Sigmoid colon (tissue), 7 donors: ENCODE measurements around the gene ARHGEF28. TPM values are rescaled to one million over a fixed set of nuclear protein-coding genes. Genes with fewer than 3 reads are reported as not detected.

Experiments
- DNase-seq: peaks from one replicate; pipeline ENCODE4 v3.0.0-alpha.2; 2019
- H3K27ac ChIP-seq, 4 donors: fragments of 200-600 bp; sonication (generic); one replicate each; pipeline ENCODE4 v1.5.1; 2016 to 2019; ENCODE audit warnings: mild to moderate bottlenecking in 1 of 4
- H3K27me3 ChIP-seq, 3 donors: fragments of 200-600 bp; sonication (generic); one replicate each; pipeline ENCODE4 v1.5.1; 2019; ENCODE audit warnings: mild to moderate bottlenecking in 1 of 3
- H3K36me3 ChIP-seq, 4 donors: fragments of 200-600 bp; sonication (generic); one replicate each; pipeline ENCODE4 v1.5.1; 2016 to 2019
- H3K4me1 ChIP-seq, 4 donors: fragments of 200-600 bp; sonication (generic); one replicate each; pipeline ENCODE4 v1.5.1; 2017 to 2019
- H3K4me3 ChIP-seq, 4 donors: fragments of 200-600 bp; sonication (generic); one replicate each; pipeline ENCODE4 v1.5.1; 2017 to 2019; ENCODE audit warnings: mild to moderate bottlenecking in 2 of 4, moderate library complexity in 1 of 4
- H3K9me3 ChIP-seq, 4 donors: fragments of 200-600 bp in 3 of 4; sonication (generic) in 3 of 4; one replicate each; pipeline versions ENCODE4 v1.5.1 to v1.6.1; 2013 to 2019
- EP300 ChIP-seq, 4 donors: sonication (generic); formaldehyde crosslinking; IDR thresholded peaks; one replicate each; pipeline ENCODE4 v1.6.1; 2017; ENCODE audit warnings: antibody characterized with exemption in 4 of 4
- POLR2A ChIP-seq, 2 donors: fragments of 450-650 bp; IDR thresholded peaks; one replicate each; pipeline ENCODE4 v1.6.1; 2016; ENCODE audit warnings: antibody characterized with exemption in 2 of 2, mild to moderate bottlenecking in 2 of 2, moderate library complexity in 2 of 2
- POLR2AphosphoS5 ChIP-seq, 4 donors: sonication (generic); formaldehyde crosslinking; IDR thresholded peaks; one replicate each; pipeline ENCODE4 v1.6.1; 2017; ENCODE audit warnings: antibody characterized with exemption in 4 of 4
- WGBS, 2 donors: extraction: QIAGEN DNeasy Blood & Tissue Kit; methylation state at CpG; one replicate each; pipeline ENCODE4 v1.1.7; 2013; 5-methylcytosine and 5-hydroxymethylcytosine counted together
- intact Hi-C: fragments of 100-400 bp; cut with DNase I; formaldehyde crosslinking; loops from one replicate; pipeline ENCODE4 v1.15.1; 2023
- polyA plus RNA-seq, 3 donors: library from polyadenylated mRNA; stranded (reverse); fragments of 200-250 nt; gene quantifications; one replicate each; pipeline ENCODE4 v1.2.3, GENCODE V29; 2013
- total RNA-seq, 4 donors: library from RNA; depleted of rRNA; stranded (reverse); fragments of >200 nt; gene quantifications; one replicate each; pipeline ENCODE4 v1.1.0, GENCODE V29; 2016
- TF ChIP-seq, protein P1 (sequence below), 4 experiments: fragments of 450-650 bp in 3 of 4; fragments of 200-600 bp in 1 of 4; IDR thresholded peaks; one replicate each; pipeline ENCODE4 v1.5.1; 2016 to 2019; ENCODE audit warnings: antibody characterized with exemption in 4 of 4, mild to moderate bottlenecking in 3 of 4, moderate library complexity in 2 of 4
- donor health status: healthy with polysubstance abuse.
- donor health status: Bipolar disorder and iron deficiency.
- donor health status: healthy.

ARHGEF28 gene
- total and polyA plus RNA-seq, 7 donors: 3.0 to 6.9 (median 3.7) TPM

DNA sequence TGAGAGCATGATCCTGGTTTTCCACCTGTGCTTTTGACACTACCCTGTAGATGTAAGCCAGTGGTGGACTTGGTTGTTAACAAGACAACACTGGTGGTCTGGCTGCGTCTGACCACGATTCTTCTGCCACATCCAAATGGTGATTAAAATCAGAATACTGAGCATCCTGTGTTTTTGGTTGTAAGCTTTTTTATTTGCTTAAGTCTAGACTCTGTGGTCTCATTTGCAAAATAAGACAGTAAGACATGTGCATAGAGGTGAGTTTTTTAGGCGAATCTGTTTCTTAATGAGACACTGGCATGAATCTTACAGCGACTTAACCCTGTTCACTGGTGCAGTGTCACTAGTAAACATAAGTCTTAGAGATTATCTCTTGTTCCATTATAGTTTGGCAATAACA lies 165.4 kb downstream of the ARHGEF28 start:
- no peak for DNase-seq
- Histone ChIP-seq H3K9me3 (no peaks in the 10 kb centered on the region), H3K27me3 (no peaks in the 10 kb centered on the region), H3K36me3 (no peaks in the 10 kb centered on the region), H3K27ac (no peak overlapping the region), H3K4me1 (peaks cover 0 to 2% (median 0%) of the 10 kb centered on the region in 4 donors), H3K4me3 (no peak overlapping the region)
- intact Hi-C loops: no loop called here
- 77 to 88% methylated on average over 4 of the region's 4 CpGs for WGBS, 2 donors
- TF ChIP-seq, protein P1, sequence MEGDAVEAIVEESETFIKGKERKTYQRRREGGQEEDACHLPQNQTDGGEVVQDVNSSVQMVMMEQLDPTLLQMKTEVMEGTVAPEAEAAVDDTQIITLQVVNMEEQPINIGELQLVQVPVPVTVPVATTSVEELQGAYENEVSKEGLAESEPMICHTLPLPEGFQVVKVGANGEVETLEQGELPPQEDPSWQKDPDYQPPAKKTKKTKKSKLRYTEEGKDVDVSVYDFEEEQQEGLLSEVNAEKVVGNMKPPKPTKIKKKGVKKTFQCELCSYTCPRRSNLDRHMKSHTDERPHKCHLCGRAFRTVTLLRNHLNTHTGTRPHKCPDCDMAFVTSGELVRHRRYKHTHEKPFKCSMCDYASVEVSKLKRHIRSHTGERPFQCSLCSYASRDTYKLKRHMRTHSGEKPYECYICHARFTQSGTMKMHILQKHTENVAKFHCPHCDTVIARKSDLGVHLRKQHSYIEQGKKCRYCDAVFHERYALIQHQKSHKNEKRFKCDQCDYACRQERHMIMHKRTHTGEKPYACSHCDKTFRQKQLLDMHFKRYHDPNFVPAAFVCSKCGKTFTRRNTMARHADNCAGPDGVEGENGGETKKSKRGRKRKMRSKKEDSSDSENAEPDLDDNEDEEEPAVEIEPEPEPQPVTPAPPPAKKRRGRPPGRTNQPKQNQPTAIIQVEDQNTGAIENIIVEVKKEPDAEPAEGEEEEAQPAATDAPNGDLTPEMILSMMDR (IDR thresholded peaks at IDR 0.05): no peak
- TF ChIP-seq POLR2AphosphoS5 (IDR thresholded peaks at IDR 0.05) (no peak), POLR2A (IDR thresholded peaks at IDR 0.05) (no peak)

GRCh38 chr5:73792687-73793320 lies 166.8 kb downstream of the ARHGEF28 start:
- Histone ChIP-seq H3K27me3 (no peaks in the 10 kb centered on the region), H3K4me1 (peaks cover 0 to 7% (median 0%) of the 10 kb centered on the region in 4 donors), H3K27ac (no peak overlapping the region), H3K36me3 (no peaks in the 10 kb centered on the region), H3K4me3 (no peak overlapping the region), H3K9me3 (no peaks in the 10 kb centered on the region)
- WGBS, 2 donors: 0 to 1% methylated on average over 2 of the region's 2 CpGs
- no peak for TF ChIP-seq EP300 (IDR thresholded peaks at IDR 0.05)
- TF ChIP-seq, protein P1 (IDR thresholded peaks at IDR 0.05): peak; percentile 75 to 94 (median 93)
- no peak for TF ChIP-seq POLR2AphosphoS5 (IDR thresholded peaks at IDR 0.05)
- TF ChIP-seq POLR2A (IDR thresholded peaks at IDR 0.05): no peak
- intact Hi-C loops: loop anchor here (1.0 kb wide), 1 partner anchor 202 kb away; no protein-coding TSS in a partner anchor
- peak; percentile 73 for DNase-seq

DNA sequence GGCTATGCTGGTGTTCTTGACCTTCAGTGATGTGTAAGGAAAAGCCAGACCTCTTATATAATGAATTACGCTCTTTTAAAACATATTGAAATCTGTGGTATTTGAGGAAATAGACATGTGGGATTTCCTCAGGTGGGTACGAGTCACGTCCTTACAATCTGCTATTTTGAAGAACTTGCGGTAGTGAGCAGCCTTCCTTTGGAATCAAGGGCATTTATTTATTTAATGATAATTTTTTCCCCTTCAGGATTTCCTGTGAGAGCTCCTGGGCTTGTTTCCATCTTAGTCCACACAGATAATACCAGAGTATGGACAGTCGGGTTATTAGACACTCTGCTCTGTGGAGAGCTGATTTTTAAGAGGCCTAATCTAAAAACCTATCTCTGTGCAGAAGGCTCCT lies 167.9 kb downstream of the ARHGEF28 start:
- Histone ChIP-seq H3K9me3 (no peaks in the 10 kb centered on the region), H3K4me3 (no peak overlapping the region), H3K36me3 (no peaks in the 10 kb centered on the region), H3K27ac (no peak overlapping the region), H3K27me3 (no peaks in the 10 kb centered on the region), H3K4me1 (peaks cover 0 to 7% (median 0%) of the 10 kb centered on the region in 4 donors)
- DNase-seq: no peak
- intact Hi-C loops: no loop called here
- TF ChIP-seq POLR2A (IDR thresholded peaks at IDR 0.05): no peak
- TF ChIP-seq, protein P1 (IDR thresholded peaks at IDR 0.05): no peak
- TF ChIP-seq EP300 (IDR thresholded peaks at IDR 0.05): no peak
- TF ChIP-seq POLR2AphosphoS5 (IDR thresholded peaks at IDR 0.05): no peak
- WGBS, 2 donors: 88 to 97% methylated on average over 5 of the region's 5 CpGs

- intact Hi-C loops: no loop called here
- Histone ChIP-seq H3K9me3 (no peaks in the 10 kb centered on the region), H3K4me3 (no peak overlapping the region), H3K4me1 (peaks cover 0 to 7% (median 0%) of the 10 kb centered on the region in 4 donors), H3K36me3 (no peaks in the 10 kb centered on the region), H3K27ac (peak overlapping the region in 1 of 4 donors; percentile 38), H3K27me3 (no peaks in the 10 kb centered on the region)
- 56 to 78% methylated on average over 11 of the region's 11 CpGs for WGBS, 2 donors
- DNase-seq: no peak
- TF ChIP-seq POLR2A (IDR thresholded peaks at IDR 0.05) (no peak), POLR2AphosphoS5 (IDR thresholded peaks at IDR 0.05) (no peak)
- TF ChIP-seq, protein P1 (IDR thresholded peaks at IDR 0.05): no peak
Observed at GRCh38 chr5:73796164-73797131, 170.5 kb downstream of the ARHGEF28 start.
